NT2/D1 (cell line): ENCODE measurements around the gene RASL12.
A peak's percentile ranks its signal among the peaks of the same experiment; 100 is the strongest.

ENCODE experiments used
- DNase-seq: peaks from one replicate; pipeline ENCODE4 v3.0.0-alpha.2; 2011; ENCODE audit warnings: low read depth, low spot score
- H3K27me3 ChIP-seq: 2 replicates; pipeline ENCODE4 v1.6.0; 2011; ENCODE audit warnings: mild to moderate bottlenecking; ENCODE audit not compliant: insufficient read length, insufficient read depth
- H3K36me3 ChIP-seq: 2 replicates; pipeline ENCODE4 v1.6.1; 2011; ENCODE audit warnings: mild to moderate bottlenecking, low read length, mixed read lengths; ENCODE audit not compliant: insufficient read depth, insufficient read length
- H3K4me1 ChIP-seq: 2 replicates; pipeline ENCODE4 v1.5.1; 2011; ENCODE audit not compliant: insufficient read depth, insufficient read length
- H3K4me3 ChIP-seq: 2 replicates; pipeline ENCODE4 v1.5.1; 2011; ENCODE audit warnings: low read depth; ENCODE audit not compliant: insufficient read length
- H3K9ac ChIP-seq: 2 replicates; pipeline ENCODE4 v1.6.0; 2011; ENCODE audit warnings: low read depth; ENCODE audit not compliant: insufficient read length
- H3K9me3 ChIP-seq: 2 replicates; pipeline ENCODE4 v1.5.1; 2011; ENCODE audit warnings: mild to moderate bottlenecking, low read length; ENCODE audit not compliant: insufficient read depth
- SUZ12 ChIP-seq: IDR thresholded peaks from 2 replicates; pipeline ENCODE4 v1.6.1; 2011; ENCODE audit not compliant: insufficient read length, insufficient read depth; ENCODE audit errors: extremely low read depth
- YY1 ChIP-seq: IDR thresholded peaks from 2 replicates; pipeline ENCODE4 v1.6.1; 2011; ENCODE audit not compliant: insufficient read length, insufficient read depth
- ZNF274 ChIP-seq: IDR thresholded peaks from 2 replicates; pipeline ENCODE4 v1.6.1; 2011; ENCODE audit warnings: mild to moderate bottlenecking, low read depth, low read length

The RASL12 gene

DNA sequence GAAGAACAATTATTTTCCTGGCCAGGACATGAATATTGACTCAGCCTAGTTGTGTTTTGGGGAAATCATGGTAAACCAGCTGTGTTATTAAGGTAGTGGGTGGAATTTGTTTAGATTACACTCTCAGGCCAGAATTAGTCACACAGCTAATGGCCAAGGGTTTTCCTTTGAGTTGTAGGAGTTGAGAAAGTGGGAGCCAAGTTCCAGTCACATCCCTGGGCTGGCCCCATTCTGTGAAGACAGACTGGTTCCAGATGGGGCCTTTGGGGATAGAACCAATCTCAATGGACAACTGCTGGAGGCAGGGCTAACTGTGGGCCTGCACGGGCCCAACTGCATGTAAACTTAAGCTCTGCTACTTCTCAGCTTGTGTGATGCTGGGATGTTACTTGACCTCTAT lies 1.4 kb upstream of the RASL12 start:
- H3K4me3 ChIP-seq = no peak overlapping the region
- H3K27me3 ChIP-seq = no peaks in the 10 kb centered on the region
- H3K9ac ChIP-seq = no peak overlapping the region
- no peak for DNase-seq
- H3K9me3 ChIP-seq = peaks cover 9% of the 10 kb centered on the region; the same call in 1 of the 2 replicates
- peaks cover 14% of the 10 kb centered on the region for H3K4me1 ChIP-seq
- H3K36me3 ChIP-seq = peaks cover 14% of the 10 kb centered on the region
- TF ChIP-seq SUZ12 (no peak), YY1 (no peak), ZNF274 (no peak)

DNA sequence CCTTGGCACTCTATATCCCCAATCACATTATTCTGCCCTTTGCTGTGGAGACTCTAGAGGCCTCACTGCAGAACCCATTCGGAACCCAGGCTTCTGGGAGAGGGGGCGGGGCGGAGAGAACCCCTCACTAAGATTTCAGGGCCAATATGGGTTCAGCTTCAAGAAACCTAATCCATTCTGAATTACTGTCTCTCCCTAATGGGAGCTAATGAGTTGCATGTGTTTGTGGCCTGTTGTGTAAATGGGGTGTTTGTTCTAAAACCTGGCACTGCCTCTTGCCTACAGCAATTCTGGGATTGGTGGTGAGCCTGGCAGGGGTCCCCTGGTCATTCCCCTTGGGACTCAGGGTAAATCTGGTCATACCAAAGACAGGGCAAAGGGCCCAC lies 605 bp upstream of the RASL12 start:
- peaks cover 14% of the 10 kb centered on the region for H3K4me1 ChIP-seq
- H3K9me3 ChIP-seq = peaks cover 8% of the 10 kb centered on the region; the same call in 1 of the 2 replicates
- TF ChIP-seq SUZ12 (no peak), YY1 (no peak), ZNF274 (no peak)
- DNase-seq = no peak
- no peaks in the 10 kb centered on the region for H3K27me3 ChIP-seq
- peaks cover 22% of the 10 kb centered on the region for H3K36me3 ChIP-seq
- no peak overlapping the region for H3K9ac ChIP-seq
- peak overlapping the region; percentile 83 for H3K4me3 ChIP-seq

DNA sequence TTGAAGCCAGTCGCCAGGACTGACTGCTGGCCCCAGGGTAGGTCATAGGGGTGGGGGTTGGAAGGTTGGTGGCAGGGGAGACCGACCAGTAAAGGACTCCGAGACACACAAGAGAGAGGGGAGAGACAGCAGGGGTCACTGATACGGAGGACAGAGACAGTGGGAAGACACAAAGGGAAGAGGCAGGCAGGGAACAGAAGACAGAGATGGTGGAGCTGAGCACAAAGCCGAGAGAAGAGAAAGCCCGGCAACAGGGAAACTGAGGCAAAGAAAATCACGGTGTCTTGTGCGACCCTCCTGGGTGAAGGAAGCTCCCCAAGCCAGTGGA lies 510 bp downstream of the RASL12 start:
- DNase-seq = no peak
- Histone ChIP-seq H3K9ac (peak overlapping the region; percentile 84), H3K4me3 (peak overlapping the region; percentile 83), H3K4me1 (peaks cover 14% of the 10 kb centered on the region), H3K27me3 (no peaks in the 10 kb centered on the region), H3K9me3 (no peaks in the 10 kb centered on the region), H3K36me3 (peaks cover 27% of the 10 kb centered on the region)
- no peak for TF ChIP-seq YY1
- no peak for TF ChIP-seq SUZ12
- TF ChIP-seq ZNF274 = no peak

DNA sequence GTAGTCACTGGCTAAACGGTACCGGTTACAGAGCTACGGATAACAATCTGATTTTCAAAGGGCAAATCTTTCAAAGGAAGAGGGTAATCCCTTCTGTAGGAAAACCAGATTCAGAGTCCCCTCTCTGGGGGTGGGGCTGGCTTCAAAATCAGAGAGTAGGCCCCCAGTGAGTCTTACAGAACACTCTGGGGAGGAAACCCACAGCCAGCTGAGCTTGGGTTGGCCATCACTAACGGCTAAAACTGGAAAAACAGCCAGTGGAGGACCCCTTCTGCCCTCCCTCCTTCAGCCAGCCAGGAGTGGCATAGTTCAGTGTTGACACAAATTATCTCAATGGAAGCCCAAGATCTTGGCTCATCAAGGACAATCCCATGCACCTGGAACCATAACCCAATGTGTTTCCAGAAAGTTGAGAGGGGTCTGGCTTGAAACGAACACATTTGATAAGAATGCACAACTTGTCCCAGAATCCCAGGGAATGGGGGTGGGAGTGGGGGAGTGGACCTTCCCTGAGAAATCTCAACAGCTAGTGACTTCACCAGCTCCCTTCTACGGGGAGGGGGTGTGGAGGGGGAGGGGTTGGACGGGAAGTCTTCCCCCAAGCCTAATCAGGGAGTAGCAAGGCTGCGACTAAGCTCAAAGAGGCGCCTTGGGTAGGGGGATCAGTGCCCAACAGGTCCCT lies 1.0 kb downstream of the RASL12 start:
- no peak for TF ChIP-seq ZNF274
- no peak for TF ChIP-seq YY1
- TF ChIP-seq SUZ12 = no peak
- H3K4me3 ChIP-seq = peak overlapping the region; percentile 83
- H3K9ac ChIP-seq = peak overlapping the region; percentile 84
- peaks cover 11% of the 10 kb centered on the region for H3K4me1 ChIP-seq
- DNase-seq = no peak
- H3K9me3 ChIP-seq = no peaks in the 10 kb centered on the region
- H3K36me3 ChIP-seq = peaks cover 31% of the 10 kb centered on the region
- no peaks in the 10 kb centered on the region for H3K27me3 ChIP-seq

DNA sequence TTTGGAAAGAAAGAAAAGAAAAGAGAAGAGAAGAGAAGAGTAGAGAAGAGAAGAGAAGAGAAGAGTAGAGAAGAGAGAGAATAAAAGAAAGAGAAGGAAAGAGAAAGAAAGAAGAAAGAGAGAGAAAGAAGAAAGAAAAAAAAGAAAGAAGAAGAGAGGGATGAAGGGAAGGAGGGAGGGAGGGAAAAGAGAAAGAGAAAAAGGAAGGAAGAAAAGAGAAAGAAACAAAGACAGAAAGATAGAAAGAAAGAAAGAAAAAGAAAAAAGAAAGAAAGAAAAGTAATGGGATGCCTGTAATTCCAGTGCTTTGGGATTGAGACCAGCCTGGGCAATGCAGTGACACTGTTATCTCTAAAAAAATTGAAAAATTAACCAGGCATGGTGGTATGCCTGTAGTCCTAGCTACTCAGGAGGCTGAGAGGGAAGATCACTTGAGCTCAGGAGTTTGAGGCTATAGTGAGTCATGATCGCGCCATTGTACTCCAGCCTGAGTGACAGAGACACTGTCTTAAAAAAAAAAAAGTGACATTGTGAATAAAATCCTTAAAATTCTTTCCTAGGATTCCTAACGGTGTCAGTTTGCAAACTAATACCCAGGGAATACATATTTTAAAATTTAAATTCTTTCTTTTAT lies 1.7 kb downstream of the RASL12 start:
- Histone ChIP-seq H3K9ac (peak overlapping the region; percentile 84), H3K9me3 (no peaks in the 10 kb centered on the region), H3K4me3 (peak overlapping the region; percentile 83), H3K27me3 (no peaks in the 10 kb centered on the region), H3K4me1 (peaks cover 8% of the 10 kb centered on the region), H3K36me3 (peaks cover 34% of the 10 kb centered on the region)
- DNase-seq = no peak
- TF ChIP-seq SUZ12 = no peak

DNA sequence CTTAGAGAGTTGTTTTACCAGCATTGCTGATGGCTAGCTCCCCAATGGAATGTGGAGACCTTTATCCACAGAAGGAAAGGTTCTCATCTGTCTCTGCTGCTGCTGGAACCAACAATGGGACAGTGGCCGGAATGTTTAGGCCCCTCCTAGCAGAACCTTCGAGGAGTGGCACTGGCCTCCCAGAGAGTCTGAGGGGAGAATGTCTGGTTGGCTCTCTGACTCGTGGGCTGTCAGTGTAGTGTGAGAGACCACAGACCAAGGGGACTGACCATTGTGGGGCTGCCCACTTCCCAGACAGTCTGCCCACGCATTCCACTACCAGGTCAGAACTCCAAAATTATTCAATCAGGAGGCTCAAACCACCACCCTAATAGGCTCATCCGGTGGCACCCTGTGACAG lies 5.1 kb downstream of the RASL12 start:
- Histone ChIP-seq H3K4me1 (peaks cover 12% of the 10 kb centered on the region), H3K9me3 (no peaks in the 10 kb centered on the region), H3K4me3 (no peak overlapping the region), H3K36me3 (peaks cover 66% of the 10 kb centered on the region), H3K27me3 (no peaks in the 10 kb centered on the region), H3K9ac (no peak overlapping the region)
- no peak for DNase-seq
- no peak for TF ChIP-seq ZNF274
- no peak for TF ChIP-seq YY1
- TF ChIP-seq SUZ12 = no peak

DNA sequence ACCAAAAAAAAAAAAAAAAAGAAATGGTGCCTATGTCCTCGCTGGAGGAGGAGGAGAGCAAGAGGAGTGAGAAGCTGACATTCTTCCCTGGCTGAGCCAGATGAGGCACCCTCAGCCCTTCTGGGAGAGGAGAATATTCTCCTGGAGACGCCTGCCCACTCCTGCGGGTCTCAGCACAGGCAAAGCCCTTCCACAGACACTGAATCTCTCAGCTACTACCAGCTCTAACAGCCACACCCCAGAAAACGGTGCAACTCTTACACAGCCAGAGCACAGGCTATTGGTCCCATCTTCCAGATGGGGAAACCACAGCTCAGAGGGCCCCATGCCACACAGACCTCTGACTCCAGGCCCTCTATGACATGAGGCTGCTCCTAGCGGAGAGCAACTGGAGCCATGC lies 5.7 kb downstream of the RASL12 start:
- peaks cover 12% of the 10 kb centered on the region for H3K4me1 ChIP-seq

More for the DNA sequence above, 5.7 kb downstream of the RASL12 start:
- no peak for DNase-seq
- H3K27me3 ChIP-seq = no peaks in the 10 kb centered on the region
- no peak overlapping the region for H3K9ac ChIP-seq
- no peak overlapping the region for H3K4me3 ChIP-seq
- TF ChIP-seq ZNF274 (no peak), SUZ12 (no peak), YY1 (no peak)
- no peaks in the 10 kb centered on the region for H3K9me3 ChIP-seq
- peaks cover 72% of the 10 kb centered on the region for H3K36me3 ChIP-seq
